Activated T-helper 9 cell treated with anti-CD3 and anti-CD28 coated beads, Interleukin-2, amount 50 U/mL, for 16 hours (primary cell): Measurements from ENCODE around the gene GPR55.

Source experiments
- DNase-seq: peaks from one replicate; pipeline ENCODE4 v3.0.0-alpha.2; 2020; ENCODE audit warnings: low read depth

Gene GPR55

GRCh38 chr2:230900336-230900995 lies 24.6 kb downstream of the GPR55 start:
- DNase-seq, result no peak

GRCh38 chr2:230899786-230900185 lies 25.3 kb downstream of the GPR55 start:
- DNase-seq, result no peak

- DNase-seq, result no peak
These were observed 25.8 kb downstream of the GPR55 start for GRCh38 chr2:230899287-230899686.

GRCh38 chr2:230898713-230899091 lies 26.3 kb downstream of the GPR55 start:
- no peak for DNase-seq

GRCh38 chr2:230898016-230898712 lies 26.9 kb downstream of the GPR55 start:
- no peak for DNase-seq

- no peak for DNase-seq
These were observed 28.5 kb downstream of the GPR55 start for GRCh38 chr2:230896346-230897115.

GRCh38 chr2:230895536-230896345 lies 29.3 kb downstream of the GPR55 start:
- no peak for DNase-seq

- DNase-seq, result no peak
These were observed 30.9 kb downstream of the GPR55 start for GRCh38 chr2:230893841-230894781.

- DNase-seq, result no peak
These were observed 31.7 kb downstream of the GPR55 start for GRCh38 chr2:230893338-230893737.

- no peak for DNase-seq
These were observed 33.5 kb downstream of the GPR55 start for GRCh38 chr2:230891509-230891908.

GRCh38 chr2:230891064-230891463 lies 34.0 kb downstream of the GPR55 start:
- DNase-seq, result no peak

GRCh38 chr2:230890646-230891045 lies 34.4 kb downstream of the GPR55 start:
- no peak for DNase-seq

- DNase-seq, result no peak
These were observed 35.0 kb downstream of the GPR55 start for GRCh38 chr2:230889911-230890601.

- DNase-seq, result no peak
These were observed 36.1 kb downstream of the GPR55 start for GRCh38 chr2:230888824-230889400.

- DNase-seq, result no peak
These were observed 37.7 kb downstream of the GPR55 start for GRCh38 chr2:230887342-230887741.

- no peak for DNase-seq
These were observed 38.4 kb downstream of the GPR55 start for GRCh38 chr2:230886671-230887071.

- DNase-seq, result no peak
These were observed 38.8 kb downstream of the GPR55 start for GRCh38 chr2:230886206-230886605.

- DNase-seq, result no peak
These were observed 39.4 kb downstream of the GPR55 start for GRCh38 chr2:230885463-230886130.

GRCh38 chr2:230881840-230882239 lies 43.2 kb downstream of the GPR55 start:
- no peak for DNase-seq

GRCh38 chr2:230879891-230880290 lies 45.2 kb downstream of the GPR55 start:
- no peak for DNase-seq
